ENCODE data around the gene HAGHL. TPM values are rescaled to one million over a fixed set of nuclear protein-coding genes. Genes with fewer than 3 reads are reported as not detected.

The HAGHL gene
- total RNA-seq, 2 donors from 2014 or later = 6.4 to 8.1 TPM

- Histone ChIP-seq H3K27me3 (replicated peaks; ENCODE audit: insufficient read depth) (no peaks in the 10 kb centered on the region), H3K36me3 (peaks cover 40% of the 10 kb centered on the region), H3K9me3 (no peaks in the 10 kb centered on the region), H3K27ac (no peak overlapping the region), H3K4me3 (no peak overlapping the region), H3K4me1 (ENCODE audit: control insufficient read depth in 1 of 2, low read depth in 2 of 2) (peaks cover 7 to 8% of the 10 kb centered on the region in 2 donors)
- ATAC-seq (ENCODE audit: insufficient number of reproducible peaks, low FRiP score, low read depth) (no peak), DNase-seq (ENCODE audit: low spot score) (no peak)
- no peak for TF ChIP-seq CTCF (IDR thresholded peaks at IDR 0.05)
Observed at GRCh38 chr16:734981-735881, 8.3 kb downstream of the HAGHL start.

- DNase-seq (ENCODE audit: low spot score) (no peak), ATAC-seq (ENCODE audit: insufficient number of reproducible peaks, low FRiP score, low read depth) (no peak)
- Histone ChIP-seq H3K27me3 (replicated peaks; ENCODE audit: insufficient read depth) (no peaks in the 10 kb centered on the region), H3K4me1 (ENCODE audit: control insufficient read depth in 1 of 2, low read depth in 2 of 2) (peaks cover 8 to 11% of the 10 kb centered on the region in 2 donors), H3K27ac (no peak overlapping the region), H3K36me3 (peaks cover 40% of the 10 kb centered on the region), H3K4me3 (no peak overlapping the region), H3K9me3 (no peaks in the 10 kb centered on the region)
- no peak for TF ChIP-seq CTCF (IDR thresholded peaks at IDR 0.05)
Observed at GRCh38 chr16:735982-736453, 9.1 kb downstream of the HAGHL start.

- peaks cover 34% of the 10 kb centered on the region for H3K36me3 ChIP-seq
- H3K4me3 ChIP-seq = no peak overlapping the region
- no peaks in the 10 kb centered on the region for H3K9me3 ChIP-seq
- H3K27me3 ChIP-seq (replicated peaks; ENCODE audit: insufficient read depth) = no peaks in the 10 kb centered on the region
- DNase-seq (ENCODE audit: low spot score) = no peak
- H3K4me1 ChIP-seq (ENCODE audit: control insufficient read depth in 1 of 2, low read depth in 2 of 2) = peaks cover 8 to 11% of the 10 kb centered on the region in 2 donors
- TF ChIP-seq CTCF (IDR thresholded peaks at IDR 0.05) = no peak
- ATAC-seq (ENCODE audit: insufficient number of reproducible peaks, low FRiP score, low read depth) = no peak
- no peak overlapping the region for H3K27ac ChIP-seq
Observed at GRCh38 chr16:736936-737481, 10.1 kb downstream of the HAGHL start.

GRCh38 chr16:739560-740458, 12.9 kb downstream of the HAGHL start:
- Histone ChIP-seq H3K4me1 (ENCODE audit: control insufficient read depth in 1 of 2, low read depth in 2 of 2) (peaks cover 8 to 11% of the 10 kb centered on the region in 2 donors), H3K27ac (no peak overlapping the region), H3K27me3 (replicated peaks; ENCODE audit: insufficient read depth) (no peaks in the 10 kb centered on the region), H3K4me3 (peak overlapping the region; percentile 87), H3K36me3 (peaks cover 19% of the 10 kb centered on the region), H3K9me3 (no peaks in the 10 kb centered on the region)
- ATAC-seq (ENCODE audit: insufficient number of reproducible peaks, low FRiP score, low read depth) (no peak), DNase-seq (ENCODE audit: low spot score) (no peak)
- no peak for TF ChIP-seq CTCF (IDR thresholded peaks at IDR 0.05)

- Histone ChIP-seq H3K27ac (no peak overlapping the region), H3K4me3 (peak overlapping the region; percentile 87), H3K9me3 (no peaks in the 10 kb centered on the region), H3K36me3 (peaks cover 17% of the 10 kb centered on the region), H3K4me1 (ENCODE audit: control insufficient read depth in 1 of 2, low read depth in 2 of 2) (peaks cover 8 to 11% of the 10 kb centered on the region in 2 donors), H3K27me3 (replicated peaks; ENCODE audit: insufficient read depth) (no peaks in the 10 kb centered on the region)
- DNase-seq (ENCODE audit: low spot score) = no peak
- TF ChIP-seq CTCF (IDR thresholded peaks at IDR 0.05) = no peak
- ATAC-seq (ENCODE audit: insufficient number of reproducible peaks, low FRiP score, low read depth) = no peak
Observed at GRCh38 chr16:740459-740763, 13.5 kb downstream of the HAGHL start.

Data from thoracic aorta (tissue), 2 donors.